ENCODE measurements around the gene SNAI3. TPM values are rescaled to one million over a fixed set of nuclear protein-coding genes. Genes with fewer than 3 reads are reported as not detected.

Gene SNAI3
- total RNA-seq, 3 donors from 2014 or later, result 0.28 to 0.82 (median 0.55) TPM

GRCh38 chr16:88697116-88697830 lies 11.0 kb upstream of the SNAI3 start:
- H3K36me3 ChIP-seq (ENCODE audit: low read depth), result no peaks in the 10 kb centered on the region
- DNase-seq, result no peak
- H3K4me3 ChIP-seq, result no peak overlapping the region
- peaks cover 11% of the 10 kb centered on the region for H3K4me1 ChIP-seq (ENCODE audit: low read depth)
- no peaks in the 10 kb centered on the region for H3K9me3 ChIP-seq
- no peak for TF ChIP-seq CTCF (IDR thresholded peaks at IDR 0.05)
- intact Hi-C loops (cut with DNase I, micrococcal nuclease), result no loop called here
- no peak for ATAC-seq

- H3K4me3 ChIP-seq, result no peak overlapping the region
- no peak for TF ChIP-seq CTCF (IDR thresholded peaks at IDR 0.05)
- H3K36me3 ChIP-seq (ENCODE audit: low read depth), result no peaks in the 10 kb centered on the region
- ATAC-seq (no peak), DNase-seq (no peak)
- H3K9me3 ChIP-seq, result no peaks in the 10 kb centered on the region
- intact Hi-C loops (cut with DNase I, micrococcal nuclease), result no loop called here
- peaks cover 15% of the 10 kb centered on the region for H3K4me1 ChIP-seq (ENCODE audit: low read depth)
Observed at GRCh38 chr16:88696441-88696840, 10.1 kb upstream of the SNAI3 start.

GRCh38 chr16:88695753-88696152 lies 9.4 kb upstream of the SNAI3 start:
- no peak for DNase-seq
- H3K4me3 ChIP-seq, result no peak overlapping the region
- no peaks in the 10 kb centered on the region for H3K36me3 ChIP-seq (ENCODE audit: low read depth)
- no peak for ATAC-seq
- no peak for TF ChIP-seq CTCF (IDR thresholded peaks at IDR 0.05)
- intact Hi-C loops (cut with DNase I, micrococcal nuclease), result no loop called here
- H3K9me3 ChIP-seq, result no peaks in the 10 kb centered on the region
- peaks cover 10% of the 10 kb centered on the region for H3K4me1 ChIP-seq (ENCODE audit: low read depth)

- peak in 2 of 3 donors; percentile 18 to 49 for DNase-seq
- no peak for TF ChIP-seq CTCF (IDR thresholded peaks at IDR 0.05)
- H3K9me3 ChIP-seq, result no peaks in the 10 kb centered on the region
- peaks cover 10% of the 10 kb centered on the region for H3K4me1 ChIP-seq (ENCODE audit: low read depth)
- no peaks in the 10 kb centered on the region for H3K36me3 ChIP-seq (ENCODE audit: low read depth)
- H3K4me3 ChIP-seq, result no peak overlapping the region
- no peak for ATAC-seq
- intact Hi-C loops (cut with DNase I, micrococcal nuclease), result no loop called here
Observed at GRCh38 chr16:88695218-88695617, 8.9 kb upstream of the SNAI3 start.

GRCh38 chr16:88694221-88695087 lies 8.1 kb upstream of the SNAI3 start:
- no peak overlapping the region for H3K4me3 ChIP-seq
- DNase-seq (no peak), ATAC-seq (no peak)
- intact Hi-C loops (cut with DNase I, micrococcal nuclease), result no loop called here
- H3K36me3 ChIP-seq (ENCODE audit: low read depth), result no peaks in the 10 kb centered on the region
- no peaks in the 10 kb centered on the region for H3K9me3 ChIP-seq
- TF ChIP-seq CTCF (IDR thresholded peaks at IDR 0.05), result no peak
- peaks cover 10% of the 10 kb centered on the region for H3K4me1 ChIP-seq (ENCODE audit: low read depth)

Data from mucosa of descending colon (tissue), 3 donors.